ENCODE results near the gene SETBP1.
A peak's percentile ranks its signal among the peaks of the same experiment; 100 is the strongest.

The SETBP1 gene

DNA sequence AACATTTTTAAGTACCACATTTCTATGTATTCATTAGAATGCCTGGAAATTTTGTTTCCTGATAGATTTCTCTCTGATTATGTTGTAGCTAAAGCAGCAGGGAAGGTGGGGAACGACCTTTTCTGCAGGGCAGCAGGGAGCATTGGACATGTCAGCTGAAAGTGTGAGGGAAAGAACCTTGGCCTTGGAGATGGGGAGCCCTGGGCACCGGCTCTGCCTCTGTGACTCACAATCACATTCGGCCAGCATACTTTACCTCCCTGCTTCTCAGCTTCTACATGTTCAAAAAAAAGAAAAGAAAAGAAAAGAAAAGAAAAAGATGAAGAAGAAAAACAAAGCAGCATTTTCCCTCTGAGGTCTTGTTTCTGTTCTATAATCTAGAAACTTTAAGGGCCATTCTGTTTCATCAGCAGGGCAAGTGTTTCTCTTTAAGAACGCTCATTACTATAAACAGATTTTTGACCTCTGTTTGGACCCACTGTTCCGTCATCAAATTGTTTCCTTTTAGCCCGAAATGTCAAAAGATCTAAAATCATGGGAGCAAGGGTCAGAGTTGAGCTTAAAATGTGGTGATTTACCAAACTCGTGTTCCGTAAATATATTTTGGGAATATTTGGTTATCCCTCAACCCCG is 27.9 kb downstream of the SETBP1 start:
- no peak overlapping the region for H3K4me3 ChIP-seq (ENCODE audit: low read depth, low read length)
- peaks cover 23% of the 10 kb centered on the region for H3K4me1 ChIP-seq
- no peaks in the 10 kb centered on the region for H3K27me3 ChIP-seq (ENCODE audit: control insufficient read depth, insufficient read depth, low read length)
- peak overlapping the region; percentile 45 for H3K27ac ChIP-seq
- no peak overlapping the region for H3K4me2 ChIP-seq (ENCODE audit: low read length)
- no peaks in the 10 kb centered on the region for H3K36me3 ChIP-seq (ENCODE audit: control insufficient read depth, insufficient read depth, low read length)
- H3K9ac ChIP-seq: no peak overlapping the region
- no peaks in the 10 kb centered on the region for H3K9me3 ChIP-seq (ENCODE audit: control insufficient read depth, low read length)
- H3K79me2 ChIP-seq: peaks cover 22% of the 10 kb centered on the region
- no peak overlapping the region for H2AFZ ChIP-seq
- TF ChIP-seq, protein P1, sequence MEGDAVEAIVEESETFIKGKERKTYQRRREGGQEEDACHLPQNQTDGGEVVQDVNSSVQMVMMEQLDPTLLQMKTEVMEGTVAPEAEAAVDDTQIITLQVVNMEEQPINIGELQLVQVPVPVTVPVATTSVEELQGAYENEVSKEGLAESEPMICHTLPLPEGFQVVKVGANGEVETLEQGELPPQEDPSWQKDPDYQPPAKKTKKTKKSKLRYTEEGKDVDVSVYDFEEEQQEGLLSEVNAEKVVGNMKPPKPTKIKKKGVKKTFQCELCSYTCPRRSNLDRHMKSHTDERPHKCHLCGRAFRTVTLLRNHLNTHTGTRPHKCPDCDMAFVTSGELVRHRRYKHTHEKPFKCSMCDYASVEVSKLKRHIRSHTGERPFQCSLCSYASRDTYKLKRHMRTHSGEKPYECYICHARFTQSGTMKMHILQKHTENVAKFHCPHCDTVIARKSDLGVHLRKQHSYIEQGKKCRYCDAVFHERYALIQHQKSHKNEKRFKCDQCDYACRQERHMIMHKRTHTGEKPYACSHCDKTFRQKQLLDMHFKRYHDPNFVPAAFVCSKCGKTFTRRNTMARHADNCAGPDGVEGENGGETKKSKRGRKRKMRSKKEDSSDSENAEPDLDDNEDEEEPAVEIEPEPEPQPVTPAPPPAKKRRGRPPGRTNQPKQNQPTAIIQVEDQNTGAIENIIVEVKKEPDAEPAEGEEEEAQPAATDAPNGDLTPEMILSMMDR (IDR thresholded peaks at IDR 0.05): no peak

DNA sequence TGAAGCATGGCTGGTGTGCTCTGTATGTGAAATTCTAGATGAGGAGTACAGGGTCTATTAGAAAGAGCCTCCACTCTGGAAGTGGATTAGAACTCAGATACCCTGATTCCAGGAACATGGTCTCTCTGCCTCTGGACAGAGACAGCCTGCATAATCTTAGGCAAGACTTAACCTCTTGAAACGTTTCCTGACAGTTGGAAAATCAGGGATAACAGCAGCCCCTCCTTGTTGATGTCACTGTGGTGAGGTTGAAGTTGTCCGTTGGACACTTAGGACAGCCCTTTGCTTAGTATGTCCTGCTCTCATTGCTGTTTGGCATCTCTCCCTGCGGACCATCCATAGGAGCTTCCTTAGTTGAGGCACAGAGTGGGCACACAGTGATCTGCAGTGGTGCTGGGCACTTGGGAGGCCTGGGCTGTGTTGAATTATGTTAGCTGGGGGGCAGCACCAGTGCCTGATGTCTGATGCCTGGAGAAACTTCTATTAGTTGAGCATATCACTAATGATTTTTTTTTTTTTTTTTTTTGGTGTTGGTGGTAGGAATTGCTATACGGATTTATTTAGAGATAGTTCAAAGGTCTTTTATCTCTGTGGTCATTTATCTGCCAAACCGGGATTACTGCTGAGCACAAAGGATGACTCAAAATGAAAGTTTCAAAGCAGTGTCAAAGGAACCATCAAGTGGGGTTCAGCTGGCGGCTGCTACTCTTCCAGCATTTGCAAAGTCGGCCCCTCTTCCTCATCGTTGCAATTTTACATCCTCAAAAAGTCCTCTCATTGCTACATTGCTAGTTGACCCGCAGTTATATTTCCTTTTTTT is 28.8 kb downstream of the SETBP1 start:
- Histone ChIP-seq H3K27ac (peak overlapping the region; percentile 37), H3K36me3 (ENCODE audit: control insufficient read depth, insufficient read depth, low read length) (no peaks in the 10 kb centered on the region), H2AFZ (no peak overlapping the region), H3K9me3 (ENCODE audit: control insufficient read depth, low read length) (no peaks in the 10 kb centered on the region), H3K79me2 (peaks cover 25% of the 10 kb centered on the region), H3K9ac (no peak overlapping the region), H3K4me2 (ENCODE audit: low read length) (no peak overlapping the region), H3K4me1 (peaks cover 25% of the 10 kb centered on the region), H3K27me3 (ENCODE audit: control insufficient read depth, insufficient read depth, low read length) (no peaks in the 10 kb centered on the region), H3K4me3 (ENCODE audit: low read depth, low read length) (no peak overlapping the region)
- TF ChIP-seq, protein P1 (IDR thresholded peaks at IDR 0.05): no peak

- Histone ChIP-seq H3K27me3 (ENCODE audit: control insufficient read depth, insufficient read depth, low read length) (no peaks in the 10 kb centered on the region), H3K9ac (no peak overlapping the region), H3K4me3 (ENCODE audit: low read depth, low read length) (no peak overlapping the region), H3K4me1 (peaks cover 24% of the 10 kb centered on the region), H3K9me3 (ENCODE audit: control insufficient read depth, low read length) (no peaks in the 10 kb centered on the region), H3K4me2 (ENCODE audit: low read length) (no peak overlapping the region), H3K27ac (no peak overlapping the region), H3K36me3 (ENCODE audit: control insufficient read depth, insufficient read depth, low read length) (no peaks in the 10 kb centered on the region), H3K79me2 (peaks cover 25% of the 10 kb centered on the region), H2AFZ (no peak overlapping the region)
- TF ChIP-seq, protein P1 (IDR thresholded peaks at IDR 0.05): no peak
Measured at GRCh38 chr18:44710931-44711330, 30.2 kb downstream of the SETBP1 start.

DNA sequence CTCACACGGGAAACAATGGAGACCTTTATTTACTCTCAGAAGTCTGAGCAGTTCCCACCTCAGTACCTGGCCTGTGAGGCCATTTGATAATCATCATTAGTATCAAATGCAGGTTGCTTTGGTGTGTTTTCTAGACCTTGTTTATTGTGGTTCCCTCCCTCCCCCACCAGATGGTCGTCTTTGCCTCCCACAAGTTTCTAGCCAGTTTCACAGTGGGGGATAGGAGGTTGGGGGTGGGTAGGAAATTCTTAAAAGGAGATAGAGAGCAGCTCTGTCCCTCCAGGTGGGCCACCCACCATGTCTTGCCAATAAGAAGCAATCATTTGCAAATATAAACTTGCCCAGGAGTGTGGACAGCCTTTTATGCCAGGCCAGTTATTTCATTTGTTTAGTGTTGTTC is 31.3 kb downstream of the SETBP1 start:
- Histone ChIP-seq H3K27ac (no peak overlapping the region), H3K4me3 (ENCODE audit: low read depth, low read length) (no peak overlapping the region), H3K9me3 (ENCODE audit: control insufficient read depth, low read length) (no peaks in the 10 kb centered on the region), H2AFZ (no peak overlapping the region), H3K4me1 (peaks cover 25% of the 10 kb centered on the region), H3K36me3 (ENCODE audit: control insufficient read depth, insufficient read depth, low read length) (no peaks in the 10 kb centered on the region), H3K27me3 (ENCODE audit: control insufficient read depth, insufficient read depth, low read length) (no peaks in the 10 kb centered on the region), H3K4me2 (ENCODE audit: low read length) (no peak overlapping the region), H3K9ac (no peak overlapping the region), H3K79me2 (peaks cover 25% of the 10 kb centered on the region)
- TF ChIP-seq, protein P1 (IDR thresholded peaks at IDR 0.05): no peak

Measured in parathyroid adenoma (tissue), 2 donors.